ENCODE results near the gene PEX12.

GRCh38 chr17:35616536-35616935, 38.2 kb upstream of the PEX12 start:
- no peak for TF ChIP-seq POLR2A (IDR thresholded peaks at IDR 0.05)
- TF ChIP-seq, protein P1, sequence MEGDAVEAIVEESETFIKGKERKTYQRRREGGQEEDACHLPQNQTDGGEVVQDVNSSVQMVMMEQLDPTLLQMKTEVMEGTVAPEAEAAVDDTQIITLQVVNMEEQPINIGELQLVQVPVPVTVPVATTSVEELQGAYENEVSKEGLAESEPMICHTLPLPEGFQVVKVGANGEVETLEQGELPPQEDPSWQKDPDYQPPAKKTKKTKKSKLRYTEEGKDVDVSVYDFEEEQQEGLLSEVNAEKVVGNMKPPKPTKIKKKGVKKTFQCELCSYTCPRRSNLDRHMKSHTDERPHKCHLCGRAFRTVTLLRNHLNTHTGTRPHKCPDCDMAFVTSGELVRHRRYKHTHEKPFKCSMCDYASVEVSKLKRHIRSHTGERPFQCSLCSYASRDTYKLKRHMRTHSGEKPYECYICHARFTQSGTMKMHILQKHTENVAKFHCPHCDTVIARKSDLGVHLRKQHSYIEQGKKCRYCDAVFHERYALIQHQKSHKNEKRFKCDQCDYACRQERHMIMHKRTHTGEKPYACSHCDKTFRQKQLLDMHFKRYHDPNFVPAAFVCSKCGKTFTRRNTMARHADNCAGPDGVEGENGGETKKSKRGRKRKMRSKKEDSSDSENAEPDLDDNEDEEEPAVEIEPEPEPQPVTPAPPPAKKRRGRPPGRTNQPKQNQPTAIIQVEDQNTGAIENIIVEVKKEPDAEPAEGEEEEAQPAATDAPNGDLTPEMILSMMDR (IDR thresholded peaks at IDR 0.05) = no peak

Measured in Peyer's patch (tissue), 4 donors.